ENCODE measurements around the gene MAP7D3.
A peak's percentile ranks its signal among the peaks of the same experiment; 100 is the strongest.

The MAP7D3 gene

DNA sequence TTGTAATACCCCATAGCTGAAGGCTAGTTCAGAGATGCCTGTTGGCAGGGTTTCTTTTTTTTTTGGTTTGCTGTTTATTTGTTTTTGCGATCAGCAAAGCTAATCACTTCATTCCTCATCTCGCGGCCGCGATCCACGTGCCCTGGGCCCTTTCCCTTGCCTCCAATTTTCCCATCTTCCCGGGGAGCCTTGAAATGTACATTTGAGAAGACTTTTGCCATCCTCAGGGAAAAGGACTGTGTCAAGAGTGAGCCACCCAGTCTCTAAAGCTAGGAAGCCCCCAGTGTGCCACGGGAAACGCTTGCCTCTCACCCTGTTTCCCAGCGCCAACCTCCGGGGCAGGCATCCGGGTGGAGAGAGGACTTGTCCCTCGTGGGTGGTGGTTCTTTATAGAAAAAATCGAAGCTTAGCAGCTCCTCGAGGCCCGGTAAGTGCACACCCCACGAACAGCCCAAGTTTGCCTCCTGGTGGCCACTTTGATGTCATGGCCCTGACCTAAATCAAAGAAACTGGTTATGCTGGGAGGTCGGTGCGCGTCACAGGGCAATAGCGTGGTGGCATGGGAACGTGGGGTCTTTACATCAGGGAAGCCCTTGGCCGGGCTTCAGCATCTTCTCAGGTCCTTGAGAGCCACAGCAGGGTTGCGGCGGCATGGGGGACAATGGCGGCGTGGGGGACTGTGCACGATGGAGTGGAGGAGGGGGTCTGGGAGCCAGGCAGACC, 42.0 kb downstream of the MAP7D3 start:
- peak; percentile 30; the same call in 1 of the 2 replicates for TF ChIP-seq RAD21 (IDR thresholded peaks at IDR 0.05; ENCODE audit: low read depth)
- TF ChIP-seq TEAD4 (IDR thresholded peaks at IDR 0.05): no peak
- TF ChIP-seq EP300 (IDR thresholded peaks at IDR 0.05; ENCODE audit: borderline replicate concordance): no peak
- TF ChIP-seq CEBPB (IDR thresholded peaks at IDR 0.05): no peak

DNA sequence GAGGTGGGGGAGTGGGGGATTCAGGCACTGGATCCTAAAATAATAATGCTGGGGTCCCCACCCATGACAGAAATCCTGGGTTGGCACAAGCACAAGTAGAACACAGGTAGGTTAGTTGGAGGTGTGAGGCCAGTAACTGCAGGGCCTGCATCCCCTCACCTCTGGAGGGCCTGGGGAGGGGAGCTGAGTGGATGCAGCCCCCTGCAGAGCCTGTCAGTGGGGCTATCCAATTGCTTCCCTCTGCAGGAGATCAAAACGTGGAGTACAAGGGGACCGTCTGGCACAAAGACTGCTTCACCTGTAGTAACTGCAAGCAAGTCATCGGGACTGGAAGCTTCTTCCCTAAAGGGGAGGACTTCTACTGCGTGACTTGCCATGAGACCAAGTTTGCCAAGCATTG, 43.7 kb downstream of the MAP7D3 start:
- TF ChIP-seq, protein P1, sequence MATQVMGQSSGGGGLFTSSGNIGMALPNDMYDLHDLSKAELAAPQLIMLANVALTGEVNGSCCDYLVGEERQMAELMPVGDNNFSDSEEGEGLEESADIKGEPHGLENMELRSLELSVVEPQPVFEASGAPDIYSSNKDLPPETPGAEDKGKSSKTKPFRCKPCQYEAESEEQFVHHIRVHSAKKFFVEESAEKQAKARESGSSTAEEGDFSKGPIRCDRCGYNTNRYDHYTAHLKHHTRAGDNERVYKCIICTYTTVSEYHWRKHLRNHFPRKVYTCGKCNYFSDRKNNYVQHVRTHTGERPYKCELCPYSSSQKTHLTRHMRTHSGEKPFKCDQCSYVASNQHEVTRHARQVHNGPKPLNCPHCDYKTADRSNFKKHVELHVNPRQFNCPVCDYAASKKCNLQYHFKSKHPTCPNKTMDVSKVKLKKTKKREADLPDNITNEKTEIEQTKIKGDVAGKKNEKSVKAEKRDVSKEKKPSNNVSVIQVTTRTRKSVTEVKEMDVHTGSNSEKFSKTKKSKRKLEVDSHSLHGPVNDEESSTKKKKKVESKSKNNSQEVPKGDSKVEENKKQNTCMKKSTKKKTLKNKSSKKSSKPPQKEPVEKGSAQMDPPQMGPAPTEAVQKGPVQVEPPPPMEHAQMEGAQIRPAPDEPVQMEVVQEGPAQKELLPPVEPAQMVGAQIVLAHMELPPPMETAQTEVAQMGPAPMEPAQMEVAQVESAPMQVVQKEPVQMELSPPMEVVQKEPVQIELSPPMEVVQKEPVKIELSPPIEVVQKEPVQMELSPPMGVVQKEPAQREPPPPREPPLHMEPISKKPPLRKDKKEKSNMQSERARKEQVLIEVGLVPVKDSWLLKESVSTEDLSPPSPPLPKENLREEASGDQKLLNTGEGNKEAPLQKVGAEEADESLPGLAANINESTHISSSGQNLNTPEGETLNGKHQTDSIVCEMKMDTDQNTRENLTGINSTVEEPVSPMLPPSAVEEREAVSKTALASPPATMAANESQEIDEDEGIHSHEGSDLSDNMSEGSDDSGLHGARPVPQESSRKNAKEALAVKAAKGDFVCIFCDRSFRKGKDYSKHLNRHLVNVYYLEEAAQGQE (IDR thresholded peaks at IDR 0.05; ENCODE audit: low read depth): no peak
- TF ChIP-seq FOXM1 (IDR thresholded peaks at IDR 0.05; ENCODE audit: borderline replicate concordance, low read depth) (no peak), TAF1 (IDR thresholded peaks at IDR 0.05; ENCODE audit: low read depth) (no peak), ZBTB7A (IDR thresholded peaks at IDR 0.05; ENCODE audit: low read depth) (no peak), EGR1 (IDR thresholded peaks at IDR 0.05) (no peak)
- TF ChIP-seq, protein P2, sequence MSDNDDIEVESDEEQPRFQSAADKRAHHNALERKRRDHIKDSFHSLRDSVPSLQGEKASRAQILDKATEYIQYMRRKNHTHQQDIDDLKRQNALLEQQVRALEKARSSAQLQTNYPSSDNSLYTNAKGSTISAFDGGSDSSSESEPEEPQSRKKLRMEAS (IDR thresholded peaks at IDR 0.05): no peak

DNA sequence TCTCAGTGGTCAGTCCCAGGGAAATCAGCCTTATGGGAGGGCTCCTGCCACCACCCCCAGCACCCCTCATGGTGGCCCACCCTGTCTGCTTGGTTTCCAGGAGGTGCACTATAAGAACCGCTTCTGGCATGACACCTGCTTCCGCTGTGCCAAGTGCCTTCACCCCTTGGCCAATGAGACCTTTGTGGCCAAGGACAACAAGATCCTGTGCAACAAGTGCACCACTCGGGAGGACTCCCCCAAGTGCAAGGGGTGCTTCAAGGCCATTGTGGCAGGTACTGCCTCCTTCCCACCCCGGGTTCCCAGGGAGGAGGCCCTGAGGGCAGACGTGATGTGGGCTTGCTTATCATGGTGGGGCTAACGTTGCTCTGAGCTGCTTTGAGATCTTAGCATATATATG, 44.3 kb downstream of the MAP7D3 start:
- TF ChIP-seq, protein P1 (IDR thresholded peaks at IDR 0.05; ENCODE audit: low read depth): no peak
- TF ChIP-seq, protein P3, sequence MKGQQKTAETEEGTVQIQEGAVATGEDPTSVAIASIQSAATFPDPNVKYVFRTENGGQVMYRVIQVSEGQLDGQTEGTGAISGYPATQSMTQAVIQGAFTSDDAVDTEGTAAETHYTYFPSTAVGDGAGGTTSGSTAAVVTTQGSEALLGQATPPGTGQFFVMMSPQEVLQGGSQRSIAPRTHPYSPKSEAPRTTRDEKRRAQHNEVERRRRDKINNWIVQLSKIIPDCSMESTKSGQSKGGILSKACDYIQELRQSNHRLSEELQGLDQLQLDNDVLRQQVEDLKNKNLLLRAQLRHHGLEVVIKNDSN (IDR thresholded peaks at IDR 0.05): no peak
- TF ChIP-seq EGR1 (IDR thresholded peaks at IDR 0.05) (no peak), FOXM1 (IDR thresholded peaks at IDR 0.05; ENCODE audit: borderline replicate concordance, low read depth) (no peak), NFIC (IDR thresholded peaks at IDR 0.05) (no peak)

DNA sequence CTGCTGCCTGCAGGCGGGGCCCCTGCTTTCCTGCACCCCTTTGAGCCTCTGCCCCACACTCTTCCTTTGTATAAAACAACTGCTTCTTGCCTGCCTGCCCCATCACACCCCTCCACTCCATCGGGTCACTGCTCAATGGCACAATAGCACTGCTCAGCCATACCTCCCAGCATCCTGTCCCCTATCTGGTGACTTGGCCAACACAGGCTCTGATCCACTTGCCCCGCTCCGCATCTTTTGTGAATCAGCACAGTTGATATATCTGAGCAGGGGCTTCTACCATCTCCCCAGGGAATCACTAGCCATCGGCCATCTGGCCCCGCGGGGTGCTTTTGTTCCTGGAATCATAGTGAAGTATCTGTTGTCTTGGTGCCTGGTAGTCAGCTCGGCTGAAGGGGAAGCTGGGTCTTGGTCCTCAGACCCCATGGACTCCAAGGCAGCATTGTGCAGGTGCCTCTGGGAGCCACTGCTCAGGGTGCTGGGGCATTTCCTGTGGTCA, 45.3 kb downstream of the MAP7D3 start:
- TF ChIP-seq TEAD4 (IDR thresholded peaks at IDR 0.05) (no peak), YY1 (IDR thresholded peaks at IDR 0.05; ENCODE audit: low read depth) (no peak), TAF1 (IDR thresholded peaks at IDR 0.05; ENCODE audit: low read depth) (no peak), CEBPB (IDR thresholded peaks at IDR 0.05) (no peak), ZBTB7A (IDR thresholded peaks at IDR 0.05; ENCODE audit: low read depth) (no peak), FOXM1 (IDR thresholded peaks at IDR 0.05; ENCODE audit: borderline replicate concordance, low read depth) (no peak)
- TF ChIP-seq, protein P1 (IDR thresholded peaks at IDR 0.05; ENCODE audit: low read depth): no peak
- TF ChIP-seq, protein P2 (IDR thresholded peaks at IDR 0.05): no peak

DNA sequence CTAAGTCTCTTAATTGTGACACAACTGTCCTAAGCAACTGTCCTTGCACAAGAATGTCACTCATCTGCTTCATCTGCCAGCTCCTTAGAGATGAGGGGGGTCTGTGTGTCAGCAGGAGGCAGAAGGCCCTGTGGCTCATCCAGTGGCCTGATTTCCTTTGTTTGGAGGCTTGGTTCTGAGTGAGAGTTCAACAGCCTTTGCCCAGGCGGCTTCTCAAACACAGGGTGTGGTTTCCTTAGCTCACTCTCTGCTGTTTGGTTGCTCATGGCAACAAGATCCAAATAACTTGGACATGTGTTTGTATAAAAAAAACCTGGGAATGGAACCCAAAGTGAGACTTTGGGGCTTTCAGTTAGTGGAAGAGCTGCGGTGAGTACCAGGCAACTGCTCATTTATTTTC, 46.6 kb downstream of the MAP7D3 start:
- no peak for TF ChIP-seq YY1 (IDR thresholded peaks at IDR 0.05; ENCODE audit: low read depth)
- TF ChIP-seq, protein P1 (IDR thresholded peaks at IDR 0.05; ENCODE audit: low read depth): no peak
- no peak for TF ChIP-seq RAD21 (IDR thresholded peaks at IDR 0.05; ENCODE audit: low read depth)
- TF ChIP-seq TCF12 (IDR thresholded peaks at IDR 0.05; ENCODE audit: low read depth): no peak
- no peak for TF ChIP-seq CREB1 (IDR thresholded peaks at IDR 0.05; ENCODE audit: low read depth)
- TF ChIP-seq, protein P2 (IDR thresholded peaks at IDR 0.05): no peak

Measured in Ishikawa (cell line).